ENCODE measurements around the gene PHRF1.
"Not testable (repeated sequence)": the region's sequence is repeated elsewhere in the genome, so short reads cannot be mapped to it uniquely, and the experiment has no call there.

Gene PHRF1

GRCh38 chr11:567629-568292, 8.5 kb upstream of the PHRF1 start:
- ATAC-seq (ENCODE audit: low read depth) (no peak), DNase-seq (ENCODE audit: low spot score in 2 of 2) (no peak)
- no peaks in the 10 kb centered on the region for H3K27me3 Mint-ChIP-seq
- H3K4me3 Mint-ChIP-seq, result peak overlapping the region; percentile 79
- H3K27ac Mint-ChIP-seq, result no peak overlapping the region
- no peaks in the 10 kb centered on the region for H3K9me3 Mint-ChIP-seq
- H3K4me1 Mint-ChIP-seq, result peaks cover 3% of the 10 kb centered on the region
- peaks cover 2% of the 10 kb centered on the region for H3K36me3 Mint-ChIP-seq

GRCh38 chr11:568306-569157, 7.7 kb upstream of the PHRF1 start:
- peak; percentile 92 to 96 for DNase-seq (ENCODE audit: low spot score in 2 of 2)
- Mint-ChIP-seq H3K36me3 (peaks cover 2% of the 10 kb centered on the region), H3K27me3 (no peaks in the 10 kb centered on the region), H3K9me3 (no peaks in the 10 kb centered on the region), H3K4me1 (peaks cover 3% of the 10 kb centered on the region), H3K4me3 (peak overlapping the region; percentile 82), H3K27ac (no peak overlapping the region)
- ATAC-seq (ENCODE audit: low read depth), result peak; percentile 90

- Mint-ChIP-seq H3K27ac (no peak overlapping the region), H3K27me3 (no peaks in the 10 kb centered on the region), H3K4me3 (peak overlapping the region; percentile 82), H3K36me3 (no peaks in the 10 kb centered on the region), H3K4me1 (peaks cover 5% of the 10 kb centered on the region), H3K9me3 (no peaks in the 10 kb centered on the region)
- no peak for DNase-seq (ENCODE audit: low spot score in 2 of 2)
- ATAC-seq (ENCODE audit: low read depth), result no peak
Measured at GRCh38 chr11:569158-569885, 6.9 kb upstream of the PHRF1 start.

- ATAC-seq (ENCODE audit: low read depth), result no peak
- H3K36me3 Mint-ChIP-seq, result no peaks in the 10 kb centered on the region
- H3K27ac Mint-ChIP-seq, result no peak overlapping the region
- DNase-seq (ENCODE audit: low spot score in 2 of 2), result no peak
- peaks cover 14% of the 10 kb centered on the region for H3K4me1 Mint-ChIP-seq
- H3K9me3 Mint-ChIP-seq, result no peaks in the 10 kb centered on the region
- H3K4me3 Mint-ChIP-seq, result no peak overlapping the region
- H3K27me3 Mint-ChIP-seq, result peaks cover 5% of the 10 kb centered on the region
Measured at GRCh38 chr11:571802-572185, 4.5 kb upstream of the PHRF1 start.

GRCh38 chr11:573146-573759, 3.0 kb upstream of the PHRF1 start:
- ATAC-seq (ENCODE audit: low read depth) (no peak), DNase-seq (ENCODE audit: low spot score in 2 of 2) (no peak)
- H3K27me3 Mint-ChIP-seq, result peaks cover 5% of the 10 kb centered on the region
- no peak overlapping the region for H3K4me3 Mint-ChIP-seq
- no peak overlapping the region for H3K27ac Mint-ChIP-seq
- no peaks in the 10 kb centered on the region for H3K9me3 Mint-ChIP-seq
- peaks cover 16% of the 10 kb centered on the region for H3K4me1 Mint-ChIP-seq
- H3K36me3 Mint-ChIP-seq, result no peaks in the 10 kb centered on the region

- not testable (repeated sequence) for H3K36me3 Mint-ChIP-seq; H3K9me3 Mint-ChIP-seq; DNase-seq (ENCODE audit: low spot score in 2 of 2); H3K27me3 Mint-ChIP-seq; ATAC-seq (ENCODE audit: low read depth); H3K27ac Mint-ChIP-seq
- Mint-ChIP-seq H3K4me3 (peak overlapping the region; percentile 50), H3K4me1 (peaks cover 21% of the 10 kb centered on the region)
Measured at GRCh38 chr11:574031-574570, 2.2 kb upstream of the PHRF1 start.

- peaks cover 25% of the 10 kb centered on the region for H3K4me1 Mint-ChIP-seq
- H3K27me3 Mint-ChIP-seq, result peaks cover 5% of the 10 kb centered on the region
- DNase-seq (ENCODE audit: low spot score in 2 of 2) (no peak), ATAC-seq (ENCODE audit: low read depth) (no peak)
- H3K27ac Mint-ChIP-seq, result no peak overlapping the region
- no peaks in the 10 kb centered on the region for H3K9me3 Mint-ChIP-seq
- H3K4me3 Mint-ChIP-seq, result peak overlapping the region; percentile 77
- no peaks in the 10 kb centered on the region for H3K36me3 Mint-ChIP-seq
Measured at GRCh38 chr11:574632-575312, 1.5 kb upstream of the PHRF1 start.

- Mint-ChIP-seq H3K9me3 (no peaks in the 10 kb centered on the region), H3K4me1 (peaks cover 28% of the 10 kb centered on the region), H3K36me3 (no peaks in the 10 kb centered on the region), H3K27ac (no peak overlapping the region), H3K27me3 (peaks cover 5% of the 10 kb centered on the region), H3K4me3 (peak overlapping the region; percentile 77)
- peak in 1 of 2 donors; percentile 65 for DNase-seq (ENCODE audit: low spot score in 2 of 2)
- ATAC-seq (ENCODE audit: low read depth), result peak; percentile 39
Measured at GRCh38 chr11:575313-575995, 816 bp upstream of the PHRF1 start.

- H3K36me3 Mint-ChIP-seq, result peaks cover 5% of the 10 kb centered on the region
- H3K27ac Mint-ChIP-seq, result peak overlapping the region; percentile 45
- H3K4me1 Mint-ChIP-seq, result peaks cover 31% of the 10 kb centered on the region
- peaks cover 5% of the 10 kb centered on the region for H3K27me3 Mint-ChIP-seq
- ATAC-seq (ENCODE audit: low read depth) (no peak), DNase-seq (ENCODE audit: low spot score in 2 of 2) (no peak)
- H3K9me3 Mint-ChIP-seq, result no peaks in the 10 kb centered on the region
- peak overlapping the region; percentile 82 for H3K4me3 Mint-ChIP-seq
Measured at GRCh38 chr11:576811-577610, 741 bp downstream of the PHRF1 start.

- Mint-ChIP-seq H3K9me3 (no peaks in the 10 kb centered on the region), H3K27ac (peak overlapping the region; percentile 45), H3K4me3 (peak overlapping the region; percentile 82), H3K36me3 (peaks cover 5% of the 10 kb centered on the region), H3K27me3 (peaks cover 5% of the 10 kb centered on the region), H3K4me1 (peaks cover 31% of the 10 kb centered on the region)
- ATAC-seq (ENCODE audit: low read depth) (no peak), DNase-seq (ENCODE audit: low spot score in 2 of 2) (no peak)
Measured at GRCh38 chr11:577611-577894, 1.3 kb downstream of the PHRF1 start.

GRCh38 chr11:578276-579035, 2.2 kb downstream of the PHRF1 start:
- no peak for ATAC-seq (ENCODE audit: low read depth)
- Mint-ChIP-seq H3K27me3 (peaks cover 5% of the 10 kb centered on the region), H3K36me3 (peaks cover 8% of the 10 kb centered on the region), H3K4me1 (peaks cover 31% of the 10 kb centered on the region), H3K27ac (no peak overlapping the region), H3K4me3 (peak overlapping the region; percentile 47), H3K9me3 (no peaks in the 10 kb centered on the region)
- no peak for DNase-seq (ENCODE audit: low spot score in 2 of 2)
